ENCODE measurements around the gene OPCML. TPM values are rescaled to one million over a fixed set of nuclear protein-coding genes. Genes with fewer than 3 reads are reported as not detected.

Gene OPCML
- total RNA-seq, 1 donor from 2014 or later, result 1.2 TPM

GRCh38 chr11:132639986-132640385, 892.3 kb downstream of the OPCML start:
- Mint-ChIP-seq H3K27me3 (ENCODE audit: low read depth) (peaks cover 2% of the 10 kb centered on the region), H3K36me3 (ENCODE audit: low read depth) (no peaks in the 10 kb centered on the region), H3K27ac (ENCODE audit: unreplicated experiment) (no peak overlapping the region)

DNA sequence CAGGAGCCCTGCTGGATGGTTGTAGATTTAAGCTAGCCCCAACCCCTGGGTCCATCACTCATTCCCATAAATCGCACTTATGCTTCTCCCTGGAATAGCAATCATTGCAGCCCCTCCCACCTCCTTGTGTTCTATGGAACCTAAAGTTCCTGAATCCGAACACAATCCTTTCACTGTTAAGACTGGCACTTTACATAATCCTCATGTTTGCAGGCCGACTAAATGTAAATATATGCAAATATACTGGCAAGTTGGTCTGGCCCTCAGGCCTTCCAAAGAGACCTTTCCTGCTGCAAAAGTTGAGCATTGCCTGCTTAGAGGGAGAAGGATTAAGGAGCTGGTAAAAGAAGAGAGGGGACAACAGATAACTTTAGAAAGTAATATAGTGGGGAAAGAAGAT, 892.9 kb downstream of the OPCML start:
- H3K36me3 Mint-ChIP-seq (ENCODE audit: low read depth), result no peaks in the 10 kb centered on the region
- H3K27ac Mint-ChIP-seq (ENCODE audit: unreplicated experiment), result no peak overlapping the region
- no peaks in the 10 kb centered on the region for H3K9me3 Mint-ChIP-seq

More at GRCh38 chr11:132639986-132640385, 892.3 kb downstream of the OPCML start:
- no peak for DNase-seq (ENCODE audit: low read depth, low spot score)
- H3K9me3 Mint-ChIP-seq, result no peaks in the 10 kb centered on the region
- TF ChIP-seq, protein P1, sequence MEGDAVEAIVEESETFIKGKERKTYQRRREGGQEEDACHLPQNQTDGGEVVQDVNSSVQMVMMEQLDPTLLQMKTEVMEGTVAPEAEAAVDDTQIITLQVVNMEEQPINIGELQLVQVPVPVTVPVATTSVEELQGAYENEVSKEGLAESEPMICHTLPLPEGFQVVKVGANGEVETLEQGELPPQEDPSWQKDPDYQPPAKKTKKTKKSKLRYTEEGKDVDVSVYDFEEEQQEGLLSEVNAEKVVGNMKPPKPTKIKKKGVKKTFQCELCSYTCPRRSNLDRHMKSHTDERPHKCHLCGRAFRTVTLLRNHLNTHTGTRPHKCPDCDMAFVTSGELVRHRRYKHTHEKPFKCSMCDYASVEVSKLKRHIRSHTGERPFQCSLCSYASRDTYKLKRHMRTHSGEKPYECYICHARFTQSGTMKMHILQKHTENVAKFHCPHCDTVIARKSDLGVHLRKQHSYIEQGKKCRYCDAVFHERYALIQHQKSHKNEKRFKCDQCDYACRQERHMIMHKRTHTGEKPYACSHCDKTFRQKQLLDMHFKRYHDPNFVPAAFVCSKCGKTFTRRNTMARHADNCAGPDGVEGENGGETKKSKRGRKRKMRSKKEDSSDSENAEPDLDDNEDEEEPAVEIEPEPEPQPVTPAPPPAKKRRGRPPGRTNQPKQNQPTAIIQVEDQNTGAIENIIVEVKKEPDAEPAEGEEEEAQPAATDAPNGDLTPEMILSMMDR (conservative IDR thresholded peaks at IDR 0.05), result no peak
- peaks cover 5% of the 10 kb centered on the region for H3K4me1 Mint-ChIP-seq
- H3K4me3 Mint-ChIP-seq, result no peak overlapping the region

GRCh38 chr11:132638423-132638822, 893.9 kb downstream of the OPCML start:
- Mint-ChIP-seq H3K4me3 (no peak overlapping the region), H3K9me3 (no peaks in the 10 kb centered on the region), H3K27ac (ENCODE audit: unreplicated experiment) (no peak overlapping the region), H3K36me3 (ENCODE audit: low read depth) (no peaks in the 10 kb centered on the region), H3K27me3 (ENCODE audit: low read depth) (no peaks in the 10 kb centered on the region), H3K4me1 (peaks cover 2% of the 10 kb centered on the region)
- TF ChIP-seq, protein P1 (conservative IDR thresholded peaks at IDR 0.05), result no peak
- no peak for DNase-seq (ENCODE audit: low read depth, low spot score)

More for the DNA sequence above, 892.9 kb downstream of the OPCML start:
- peaks cover 2% of the 10 kb centered on the region for H3K27me3 Mint-ChIP-seq (ENCODE audit: low read depth)
- H3K4me1 Mint-ChIP-seq, result peaks cover 5% of the 10 kb centered on the region
- TF ChIP-seq, protein P1 (conservative IDR thresholded peaks at IDR 0.05), result no peak
- DNase-seq (ENCODE audit: low read depth, low spot score), result no peak
- H3K4me3 Mint-ChIP-seq, result no peak overlapping the region

GRCh38 chr11:132636523-132636922, 895.8 kb downstream of the OPCML start:
- DNase-seq (ENCODE audit: low read depth, low spot score), result no peak
- Mint-ChIP-seq H3K9me3 (no peaks in the 10 kb centered on the region), H3K27me3 (ENCODE audit: low read depth) (no peaks in the 10 kb centered on the region), H3K27ac (ENCODE audit: unreplicated experiment) (no peak overlapping the region), H3K36me3 (ENCODE audit: low read depth) (no peaks in the 10 kb centered on the region), H3K4me3 (no peak overlapping the region), H3K4me1 (no peaks in the 10 kb centered on the region)
- TF ChIP-seq, protein P1 (conservative IDR thresholded peaks at IDR 0.05), result no peak

DNA sequence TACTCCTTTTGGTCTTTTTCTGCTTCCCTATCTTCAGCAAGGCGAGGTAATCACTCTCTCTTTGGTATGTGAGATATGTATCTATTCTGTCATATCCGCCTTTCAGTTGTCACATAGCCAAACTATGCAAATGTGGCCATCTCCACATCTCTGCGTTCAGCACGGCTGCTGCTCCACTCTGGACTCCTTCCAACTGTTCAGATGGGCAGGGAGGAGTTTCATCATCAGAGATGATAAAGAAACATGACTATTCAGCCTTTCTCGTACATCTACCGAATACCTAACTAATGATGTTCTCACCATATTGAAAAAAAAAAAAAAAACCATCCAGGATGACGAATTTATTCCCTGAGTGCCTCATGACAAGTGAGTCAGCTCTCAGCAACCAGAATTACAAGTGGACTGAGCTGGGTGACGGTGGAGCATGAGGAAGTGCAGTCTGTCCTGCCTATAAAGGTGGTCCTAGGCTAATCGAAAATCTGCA, 899.6 kb downstream of the OPCML start:
- H3K36me3 Mint-ChIP-seq (ENCODE audit: low read depth), result no peaks in the 10 kb centered on the region
- H3K4me1 Mint-ChIP-seq, result no peaks in the 10 kb centered on the region
- DNase-seq (ENCODE audit: low read depth, low spot score), result no peak
- TF ChIP-seq, protein P1 (conservative IDR thresholded peaks at IDR 0.05), result no peak
- H3K9me3 Mint-ChIP-seq, result peaks cover under 1% of the 10 kb centered on the region
- no peaks in the 10 kb centered on the region for H3K27me3 Mint-ChIP-seq (ENCODE audit: low read depth)
- no peak overlapping the region for H3K4me3 Mint-ChIP-seq
- H3K27ac Mint-ChIP-seq (ENCODE audit: unreplicated experiment), result no peak overlapping the region

Data from neural crest cell (in vitro differentiated cells).